Measurements from ENCODE around the gene ATP2B3. TPM values are rescaled to one million over a fixed set of nuclear protein-coding genes. Genes with fewer than 3 reads are reported as not detected.

Gene ATP2B3
- total RNA-seq, 1 experiment from 2014 or later = 0.21 TPM

- no peaks in the 10 kb centered on the region for H3K4me1 ChIP-seq (ENCODE audit: control insufficient read depth, insufficient read depth, low read length)
- no peaks in the 10 kb centered on the region for H3K9me3 ChIP-seq (ENCODE audit: control insufficient read depth, insufficient read depth, low read depth, low read length)
- intact Hi-C loops (cut with micrococcal nuclease; ENCODE audit: unreplicated experiment) = no loop called here
- no peak overlapping the region for H3K4me3 ChIP-seq (ENCODE audit: low read depth in 2 of 2, low read length in 2 of 2)
- in situ Hi-C loops (cut with HindIII; ENCODE audit: low pct_unique_long_range_greater_than_20kb, low sequenced_read_pairs) = no loop called here
- ChIA-PET CTCF (interaction anchor here (1.1 kb wide), 1 partner anchor 16 kb away, joined by 3 read pairs; no protein-coding TSS in a partner anchor), POLR2A (no interaction called here)
- TF ChIP-seq TCF7L2 (IDR thresholded peaks at IDR 0.05; ENCODE audit: low read depth, low read length) (no peak), POLR2AphosphoS5 (IDR thresholded peaks at IDR 0.05; ENCODE audit: low read depth, low read length) (no peak), SIN3A (IDR thresholded peaks at IDR 0.05; ENCODE audit: borderline replicate concordance, insufficient read depth, low read depth, low read length) (no peak)
- TF ChIP-seq, protein P1, sequence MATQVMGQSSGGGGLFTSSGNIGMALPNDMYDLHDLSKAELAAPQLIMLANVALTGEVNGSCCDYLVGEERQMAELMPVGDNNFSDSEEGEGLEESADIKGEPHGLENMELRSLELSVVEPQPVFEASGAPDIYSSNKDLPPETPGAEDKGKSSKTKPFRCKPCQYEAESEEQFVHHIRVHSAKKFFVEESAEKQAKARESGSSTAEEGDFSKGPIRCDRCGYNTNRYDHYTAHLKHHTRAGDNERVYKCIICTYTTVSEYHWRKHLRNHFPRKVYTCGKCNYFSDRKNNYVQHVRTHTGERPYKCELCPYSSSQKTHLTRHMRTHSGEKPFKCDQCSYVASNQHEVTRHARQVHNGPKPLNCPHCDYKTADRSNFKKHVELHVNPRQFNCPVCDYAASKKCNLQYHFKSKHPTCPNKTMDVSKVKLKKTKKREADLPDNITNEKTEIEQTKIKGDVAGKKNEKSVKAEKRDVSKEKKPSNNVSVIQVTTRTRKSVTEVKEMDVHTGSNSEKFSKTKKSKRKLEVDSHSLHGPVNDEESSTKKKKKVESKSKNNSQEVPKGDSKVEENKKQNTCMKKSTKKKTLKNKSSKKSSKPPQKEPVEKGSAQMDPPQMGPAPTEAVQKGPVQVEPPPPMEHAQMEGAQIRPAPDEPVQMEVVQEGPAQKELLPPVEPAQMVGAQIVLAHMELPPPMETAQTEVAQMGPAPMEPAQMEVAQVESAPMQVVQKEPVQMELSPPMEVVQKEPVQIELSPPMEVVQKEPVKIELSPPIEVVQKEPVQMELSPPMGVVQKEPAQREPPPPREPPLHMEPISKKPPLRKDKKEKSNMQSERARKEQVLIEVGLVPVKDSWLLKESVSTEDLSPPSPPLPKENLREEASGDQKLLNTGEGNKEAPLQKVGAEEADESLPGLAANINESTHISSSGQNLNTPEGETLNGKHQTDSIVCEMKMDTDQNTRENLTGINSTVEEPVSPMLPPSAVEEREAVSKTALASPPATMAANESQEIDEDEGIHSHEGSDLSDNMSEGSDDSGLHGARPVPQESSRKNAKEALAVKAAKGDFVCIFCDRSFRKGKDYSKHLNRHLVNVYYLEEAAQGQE (IDR thresholded peaks at IDR 0.05; ENCODE audit: insufficient read depth in 1 of 2, low read depth in 2 of 2, low read length in 1 of 2) = no peak
- TF ChIP-seq, protein P2, sequence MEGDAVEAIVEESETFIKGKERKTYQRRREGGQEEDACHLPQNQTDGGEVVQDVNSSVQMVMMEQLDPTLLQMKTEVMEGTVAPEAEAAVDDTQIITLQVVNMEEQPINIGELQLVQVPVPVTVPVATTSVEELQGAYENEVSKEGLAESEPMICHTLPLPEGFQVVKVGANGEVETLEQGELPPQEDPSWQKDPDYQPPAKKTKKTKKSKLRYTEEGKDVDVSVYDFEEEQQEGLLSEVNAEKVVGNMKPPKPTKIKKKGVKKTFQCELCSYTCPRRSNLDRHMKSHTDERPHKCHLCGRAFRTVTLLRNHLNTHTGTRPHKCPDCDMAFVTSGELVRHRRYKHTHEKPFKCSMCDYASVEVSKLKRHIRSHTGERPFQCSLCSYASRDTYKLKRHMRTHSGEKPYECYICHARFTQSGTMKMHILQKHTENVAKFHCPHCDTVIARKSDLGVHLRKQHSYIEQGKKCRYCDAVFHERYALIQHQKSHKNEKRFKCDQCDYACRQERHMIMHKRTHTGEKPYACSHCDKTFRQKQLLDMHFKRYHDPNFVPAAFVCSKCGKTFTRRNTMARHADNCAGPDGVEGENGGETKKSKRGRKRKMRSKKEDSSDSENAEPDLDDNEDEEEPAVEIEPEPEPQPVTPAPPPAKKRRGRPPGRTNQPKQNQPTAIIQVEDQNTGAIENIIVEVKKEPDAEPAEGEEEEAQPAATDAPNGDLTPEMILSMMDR (IDR thresholded peaks at IDR 0.05) = no peak
- no peak overlapping the region for H3K27ac ChIP-seq (ENCODE audit: low read length)
- DNase-seq (ENCODE audit: low read depth, low spot score) = no peak
- no TSS peak for BruUV-seq (replicated peaks)
- ATAC-seq = no peak
- no peaks in the 10 kb centered on the region for H3K36me3 ChIP-seq (ENCODE audit: control insufficient read depth, insufficient read depth, low read length)
- H3K27me3 ChIP-seq (ENCODE audit: control insufficient read depth, insufficient read depth, low read length) = no peaks in the 10 kb centered on the region
These were observed 40.6 kb upstream of the ATP2B3 start for GRCh38 chrX:153476666-153477363.

DNA sequence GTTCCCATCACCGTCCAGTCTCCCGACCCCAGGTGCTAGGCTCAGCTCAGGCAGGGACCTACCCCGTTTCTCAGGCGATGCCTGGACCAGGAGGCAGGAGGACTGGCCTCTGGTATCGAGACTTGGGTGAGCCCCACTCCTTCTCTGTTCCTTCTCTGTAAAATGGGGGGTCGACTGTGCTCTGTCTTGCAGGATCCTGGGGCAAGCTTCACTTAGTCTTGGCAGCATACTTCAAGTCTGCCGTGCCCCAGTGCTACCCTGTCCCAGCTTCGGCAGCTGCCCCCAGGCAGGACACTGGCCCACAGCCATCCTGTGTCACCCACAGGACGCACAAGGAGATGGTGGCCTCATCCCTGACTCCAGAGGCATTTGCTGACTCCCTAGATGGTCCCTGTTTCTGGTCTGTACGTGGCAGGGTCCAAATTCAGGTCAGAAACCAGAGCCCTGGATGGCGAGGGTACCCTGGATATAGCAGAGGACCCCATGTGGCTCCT lies 40.0 kb upstream of the ATP2B3 start:
- CTCF ChIA-PET = no interaction called here
- intact Hi-C loops (cut with micrococcal nuclease; ENCODE audit: unreplicated experiment) (no loop called here), in situ Hi-C loops (cut with HindIII; ENCODE audit: low pct_unique_long_range_greater_than_20kb, low sequenced_read_pairs) (no loop called here)
- DNase-seq (ENCODE audit: low read depth, low spot score) (no peak), ATAC-seq (no peak)
- no peaks in the 10 kb centered on the region for H3K9me3 ChIP-seq (ENCODE audit: control insufficient read depth, insufficient read depth, low read depth, low read length)
- no peaks in the 10 kb centered on the region for H3K36me3 ChIP-seq (ENCODE audit: control insufficient read depth, insufficient read depth, low read length)
- no peak overlapping the region for H3K4me3 ChIP-seq (ENCODE audit: low read depth in 2 of 2, low read length in 2 of 2)
- no peaks in the 10 kb centered on the region for H3K27me3 ChIP-seq (ENCODE audit: control insufficient read depth, insufficient read depth, low read length)
- no peaks in the 10 kb centered on the region for H3K4me1 ChIP-seq (ENCODE audit: control insufficient read depth, insufficient read depth, low read length)
- TF ChIP-seq SIN3A (IDR thresholded peaks at IDR 0.05; ENCODE audit: borderline replicate concordance, insufficient read depth, low read depth, low read length) = no peak
- TF ChIP-seq TCF7L2 (IDR thresholded peaks at IDR 0.05; ENCODE audit: low read depth, low read length) = no peak
- TF ChIP-seq, protein P1 (IDR thresholded peaks at IDR 0.05; ENCODE audit: insufficient read depth in 1 of 2, low read depth in 2 of 2, low read length in 1 of 2) = no peak
- TF ChIP-seq, protein P2 (IDR thresholded peaks at IDR 0.05) = no peak
- TF ChIP-seq POLR2AphosphoS5 (IDR thresholded peaks at IDR 0.05; ENCODE audit: low read depth, low read length) = no peak
- POLR2A ChIA-PET = no interaction called here
- no TSS peak for BruUV-seq (replicated peaks)
- no peak overlapping the region for H3K27ac ChIP-seq (ENCODE audit: low read length)

Measured in Panc1 (cell line).